ENCODE measurements around the gene DMAC2L.

GRCh38 chr14:50299585-50299984 is 12.5 kb upstream of the DMAC2L start:
- TF ChIP-seq EZH2 (IDR thresholded peaks at IDR 0.05; ENCODE audit: borderline replicate concordance, low read depth, low read length, severe bottlenecking): no peak
- no peak for TF ChIP-seq CTCF (IDR thresholded peaks at IDR 0.05; ENCODE audit: borderline replicate concordance, extremely low read depth, low read length, poor library complexity, severe bottlenecking)

Measured in DND-41 (cell line).